GM21360 (cell line): ENCODE results near the gene SLC1A1.

Source experiments
- ATAC-seq: cut with Tn5 transposase; IDR thresholded peaks from one replicate; pipeline ENCODE4 v1.9.1; 2021; ENCODE audit warnings: mild to moderate bottlenecking, moderate library complexity; ENCODE audit not compliant: unreplicated experiment

Gene SLC1A1

GRCh38 chr9:4614627-4615026 lies 124.4 kb downstream of the SLC1A1 start:
- no peak for ATAC-seq

GRCh38 chr9:4615251-4615650 lies 125.0 kb downstream of the SLC1A1 start:
- ATAC-seq: no peak

- no peak for ATAC-seq
These were observed 125.5 kb downstream of the SLC1A1 start for GRCh38 chr9:4615778-4616177.

GRCh38 chr9:4617752-4618151 lies 127.5 kb downstream of the SLC1A1 start:
- ATAC-seq: no peak

- ATAC-seq: no peak
These were observed 128.4 kb downstream of the SLC1A1 start for GRCh38 chr9:4618700-4619099.

- no peak for ATAC-seq
These were observed 129.9 kb downstream of the SLC1A1 start for GRCh38 chr9:4620057-4620765.

- no peak for ATAC-seq
These were observed 130.8 kb downstream of the SLC1A1 start for GRCh38 chr9:4620881-4621555.

- ATAC-seq: no peak
These were observed 131.7 kb downstream of the SLC1A1 start for GRCh38 chr9:4622016-4622415.

GRCh38 chr9:4630836-4631235 lies 140.6 kb downstream of the SLC1A1 start:
- ATAC-seq: no peak
